CD4-positive, alpha-beta T cell (primary cell): ENCODE measurements around the gene TMEM33. TPM values are rescaled to one million over a fixed set of nuclear protein-coding genes. Genes with fewer than 3 reads are reported as not detected.

Source experiments
- ATAC-seq: fragments of 200-7000 bp; cut with Tn5 transposase; one replicate; pipeline ENCODE4 v1.10.0; 2022; ENCODE audit warnings: mild to moderate bottlenecking; ENCODE audit not compliant: poor library complexity
- CTCF ChIA-PET: fragments of 350-600 bp; sonication (Branson Sonifier 250); formaldehyde crosslinking; loops from one replicate; lab custom pipeline; 2021; ENCODE audit warnings: antibody characterized with exemption, inconsistent platforms; lab: Charles Lee
- POLR2A ChIA-PET: fragments of 350-600 bp; sonication (Branson Sonifier 250); formaldehyde crosslinking; loops from one replicate; lab custom pipeline; 2021; ENCODE audit warnings: antibody characterized with exemption, inconsistent platforms; lab: Charles Lee
- DNase-seq, 14 experiments: peaks; one replicate each; pipeline ENCODE4 v3.0.0-alpha.2; 2013 to 2020; ENCODE audit warnings: mixed read lengths in 2 of 14
- H3K27ac ChIP-seq, 2 donors: one replicate each; pipeline versions ENCODE4 v1.5.1 to v1.7.0; 2013; ENCODE audit warnings: low read length in 2 of 2, low read depth in 1 of 2, mild to moderate bottlenecking in 1 of 2
- H3K27me3 ChIP-seq, 2 experiments: 1 replicate in 1 of 2; 2 replicates in 1 of 2; pipeline versions ENCODE4 v1.6.1 to v1.7.0; 2013; ENCODE audit warnings: low read length in 2 of 2, control low read depth in 1 of 2, mild to moderate bottlenecking in 1 of 2, moderate library complexity in 1 of 2; ENCODE audit not compliant: insufficient read depth in 2 of 2, control insufficient read depth in 1 of 2
- H3K36me3 ChIP-seq: one replicate; pipeline ENCODE4 v1.6.1; 2013; ENCODE audit warnings: low read length, control low read depth; ENCODE audit not compliant: insufficient read depth
- H3K4me1 ChIP-seq: one replicate; pipeline ENCODE4 v1.6.1; 2013; ENCODE audit warnings: low read length, control low read depth; ENCODE audit not compliant: insufficient read depth
- H3K4me3 ChIP-seq: one replicate; pipeline ENCODE4 v1.5.1; 2013; ENCODE audit warnings: mild to moderate bottlenecking, low read length, moderate library complexity
- H3K9me3 ChIP-seq, 2 experiments: 1 replicate in 1 of 2; 2 replicates in 1 of 2; pipeline versions ENCODE4 v1.6.1 to v1.7.0; 2013; ENCODE audit warnings: low read length in 2 of 2, mild to moderate bottlenecking in 2 of 2, control low read depth in 1 of 2, moderate library complexity in 1 of 2; ENCODE audit not compliant: control insufficient read depth in 1 of 2, insufficient read depth in 1 of 2
- H3K27ac Mint-ChIP-seq: one replicate; pipeline ENCODE4 v1.8.0; 2020; ENCODE audit warnings: mixed read lengths
- H3K27me3 Mint-ChIP-seq: one replicate; pipeline ENCODE4 v1.8.0; 2021; ENCODE audit warnings: mixed read lengths
- H3K36me3 Mint-ChIP-seq: one replicate; pipeline ENCODE4 v1.8.0; 2021; ENCODE audit warnings: low read depth, mixed read lengths
- H3K4me1 Mint-ChIP-seq: one replicate; pipeline ENCODE4 v1.8.0; 2021; ENCODE audit warnings: low read depth, mixed read lengths
- H3K4me3 Mint-ChIP-seq: one replicate; pipeline ENCODE4 v1.8.0; 2020; ENCODE audit warnings: mild to moderate bottlenecking, mixed read lengths
- H3K9me3 Mint-ChIP-seq: one replicate; pipeline ENCODE4 v1.8.0; 2020; ENCODE audit warnings: mixed read lengths
- CTCF ChIP-seq: fragments of 200-600 bp; IDR thresholded peaks from one replicate; pipeline ENCODE4 v1.8.0; 2022; ENCODE audit warnings: antibody characterized with exemption, mild to moderate bottlenecking
- intact Hi-C, 2 experiments: fragments of 100-400 bp; cut with DNase I in 1 of 2; cut with micrococcal nuclease in 1 of 2; formaldehyde crosslinking; loops; one replicate each; pipeline versions ENCODE4 v1.15.1 to v1.9.0; 2023 to 2025; cut with DNase I, micrococcal nuclease
- total RNA-seq, 174 experiments: library from RNA in 2 of 174; stranded (reverse) in 2 of 174; gene quantifications; one replicate each; pipeline ENCODE4 v1.2.3 and lab custom pipeline; 2021 to 2026

Gene TMEM33
- total RNA-seq, 2 experiments from 2014 or later = 18.0 to 19.7 TPM

- H3K4me3 Mint-ChIP-seq = no peak overlapping the region
- no peak for TF ChIP-seq CTCF
- H3K27ac ChIP-seq = no peak overlapping the region
- ATAC-seq (no peak), DNase-seq (no peak)
- ChIA-PET CTCF (no interaction called here), POLR2A (no interaction called here)
- no peaks in the 10 kb centered on the region for H3K9me3 ChIP-seq
- peaks cover 61% of the 10 kb centered on the region for H3K4me1 Mint-ChIP-seq
- no peak overlapping the region for H3K4me3 ChIP-seq
- no peak overlapping the region for H3K27ac Mint-ChIP-seq
- no peaks in the 10 kb centered on the region for H3K9me3 Mint-ChIP-seq
- intact Hi-C loops = no loop called here
- H3K27me3 Mint-ChIP-seq = no peaks in the 10 kb centered on the region
- peaks cover 21% of the 10 kb centered on the region for H3K36me3 ChIP-seq
- peaks cover 79% of the 10 kb centered on the region for H3K36me3 Mint-ChIP-seq
- H3K27me3 ChIP-seq = no peaks in the 10 kb centered on the region
- H3K4me1 ChIP-seq = no peaks in the 10 kb centered on the region
Observed at GRCh38 chr4:42008011-42008786, 73.0 kb downstream of the TMEM33 start.

Other genes with a start within 250 kb of the TMEM33 start
- gene PHOX2B, start 186.7 kb upstream of the TMEM33 start, total RNA-seq = not detected
- gene DCAF4L1, start 46.3 kb downstream of the TMEM33 start, total RNA-seq = under 1 TPM; 0.19 to 0.22 TPM
- 10 to 100 TPM; 18.2 to 20.4 TPM for gene SLC30A9, start 55.1 kb downstream of the TMEM33 start, total RNA-seq
- gene BEND4, start 217.2 kb downstream of the TMEM33 start, total RNA-seq = under 1 TPM; 0.06 to 0.11 TPM